SK-N-SH treated with all-trans-retinoic acid at 6 μM for 48 hours (cell line): Measurements from ENCODE around the gene MSRB1.

Experiments used
- ATAC-seq: fragments of 200-7000 bp; cut with Tn5 transposase; 3 replicates; pipeline ENCODE4 v1.9.1; 2020; ENCODE audit warnings: mild to moderate bottlenecking, moderate library complexity
- ARNTL ChIP-seq: fragments of 450-650 bp; formaldehyde crosslinking; IDR thresholded peaks from 2 replicates; pipeline ENCODE4 v1.5.0; 2020; ENCODE audit warnings: low read depth, mild to moderate bottlenecking, moderate library complexity, borderline replicate concordance
- BACH2 ChIP-seq: fragments of 250-450 bp; sonication (Bioruptor Pico); IDR thresholded peaks from 2 replicates; pipeline ENCODE4 v1.9.0; 2021; ENCODE audit warnings: mild to moderate bottlenecking, borderline replicate concordance
- CREB5 ChIP-seq: fragments of 250-450 bp; sonication (Bioruptor Pico); IDR thresholded peaks from 2 replicates; pipeline ENCODE4 v1.5.1; 2020; ENCODE audit warnings: low read depth, mild to moderate bottlenecking, moderate library complexity
- CSDC2 ChIP-seq: fragments of 250-450 bp; sonication (Bioruptor Pico); IDR thresholded peaks from 2 replicates; pipeline ENCODE4 v1.5.0; 2020; ENCODE audit warnings: mild to moderate bottlenecking, moderate library complexity
- ESRRG ChIP-seq: fragments of 250-450 bp; sonication (Bioruptor Pico); IDR thresholded peaks from 2 replicates; pipeline ENCODE4 v1.6.1; 2021; ENCODE audit warnings: mild to moderate bottlenecking
- GLIS3 ChIP-seq: fragments of 250-450 bp; sonication (Bioruptor Pico); IDR thresholded peaks from 2 replicates; pipeline ENCODE4 v1.5.0; 2020; ENCODE audit warnings: mild to moderate bottlenecking, moderate library complexity
- ISL1 ChIP-seq: fragments of 250-450 bp; sonication (Bioruptor Pico); IDR thresholded peaks from 2 replicates; pipeline ENCODE4 v2.1.2; 2022; ENCODE audit warnings: mild to moderate bottlenecking, moderate library complexity
- OSR1 ChIP-seq: fragments of 250-450 bp; sonication (Bioruptor Pico); IDR thresholded peaks from 2 replicates; pipeline ENCODE4 v1.8.0; 2022; ENCODE audit warnings: moderate library complexity, mild to moderate bottlenecking, inconsistent platforms
- PATZ1 ChIP-seq: fragments of 250-450 bp; sonication (Bioruptor Pico); IDR thresholded peaks from 2 replicates; pipeline ENCODE4 v1.8.0; 2020; ENCODE audit warnings: mild to moderate bottlenecking, moderate library complexity, borderline replicate concordance
- POU6F1 ChIP-seq: fragments of 250-450 bp; sonication (Bioruptor Pico); IDR thresholded peaks from 2 replicates; pipeline ENCODE4 v1.8.0; 2021; ENCODE audit warnings: low read depth, mild to moderate bottlenecking, moderate library complexity, borderline replicate concordance
- PPARA ChIP-seq: fragments of 250-450 bp; sonication (Bioruptor Pico); IDR thresholded peaks from 2 replicates; pipeline ENCODE4 v1.5.0; 2020; ENCODE audit warnings: mild to moderate bottlenecking, borderline replicate concordance
- RARB ChIP-seq: fragments of 250-450 bp; sonication (Bioruptor Pico); IDR thresholded peaks from 2 replicates; pipeline ENCODE4 v1.8.0; 2021; ENCODE audit warnings: mild to moderate bottlenecking, moderate library complexity
- SNAI2 ChIP-seq: fragments of 250-450 bp; sonication (Bioruptor Pico); IDR thresholded peaks from 2 replicates; pipeline ENCODE4 v1.5.0; 2020; ENCODE audit warnings: mild to moderate bottlenecking, moderate library complexity
- TCF4 ChIP-seq: fragments of 250-450 bp; sonication (Bioruptor Pico); IDR thresholded peaks from 2 replicates; pipeline ENCODE4 v1.8.0; 2021; ENCODE audit warnings: mild to moderate bottlenecking, moderate library complexity, borderline replicate concordance
- TOX ChIP-seq: fragments of 250-450 bp; sonication (Bioruptor Pico); IDR thresholded peaks from 2 replicates; pipeline ENCODE4 v1.8.0; 2021; ENCODE audit warnings: mild to moderate bottlenecking, moderate library complexity, borderline replicate concordance
- TSHZ2 ChIP-seq: fragments of 250-450 bp; sonication (Bioruptor Pico); IDR thresholded peaks from 2 replicates; pipeline ENCODE4 v1.5.0; 2020; ENCODE audit warnings: mild to moderate bottlenecking, moderate library complexity
- ZC3H10 ChIP-seq: fragments of 250-450 bp; sonication (Bioruptor Pico); IDR thresholded peaks from 2 replicates; pipeline ENCODE4 v1.5.1; 2021; ENCODE audit warnings: mild to moderate bottlenecking, moderate library complexity
- ZFP3 ChIP-seq: fragments of 250-450 bp; sonication (Bioruptor Pico); IDR thresholded peaks from 2 replicates; pipeline ENCODE4 v1.5.0; 2020; ENCODE audit warnings: mild to moderate bottlenecking, moderate library complexity
- ZFP30 ChIP-seq: fragments of 450-650 bp; formaldehyde crosslinking; IDR thresholded peaks from 2 replicates; pipeline ENCODE4 v1.5.0; 2022; ENCODE audit warnings: mild to moderate bottlenecking, moderate library complexity
- ZNF565 ChIP-seq: fragments of 450-650 bp; formaldehyde crosslinking; conservative IDR thresholded peaks from 2 replicates; pipeline ENCODE4 v1.5.0; 2020; ENCODE audit warnings: low read depth, mild to moderate bottlenecking, moderate library complexity
- ZNF70 ChIP-seq: fragments of 450-650 bp; formaldehyde crosslinking; IDR thresholded peaks from 2 replicates; pipeline ENCODE4 v1.5.0; 2020; ENCODE audit warnings: mild to moderate bottlenecking, moderate library complexity
- ZNF8 ChIP-seq: fragments of 450-650 bp; formaldehyde crosslinking; IDR thresholded peaks from 2 replicates; pipeline ENCODE4 v1.5.0; 2020; ENCODE audit warnings: mild to moderate bottlenecking, moderate library complexity

The MSRB1 gene

GRCh38 chr16:1946495-1947368, 3.7 kb upstream of the MSRB1 start:
- TF ChIP-seq ZNF70 (CRISPR knock-in tag) (no peak), TCF4 (CRISPR knock-in tag) (no peak), GLIS3 (no peak), OSR1 (CRISPR knock-in tag) (no peak), ESRRG (CRISPR knock-in tag) (no peak), PPARA (no peak), ISL1 (CRISPR knock-in tag) (no peak), ZNF565 (no peak), RARB (CRISPR knock-in tag) (no peak), TSHZ2 (CRISPR knock-in tag) (no peak), ARNTL (CRISPR knock-in tag) (no peak), SNAI2 (no peak), CSDC2 (CRISPR knock-in tag) (no peak), CREB5 (CRISPR knock-in tag) (no peak), BACH2 (no peak), PATZ1 (CRISPR knock-in tag) (no peak), POU6F1 (CRISPR knock-in tag) (no peak), ZFP3 (CRISPR knock-in tag) (no peak), ZFP30 (CRISPR knock-in tag) (no peak)
- TF ChIP-seq, all 23 proteins: peak for 0
- no peak for ATAC-seq

GRCh38 chr16:1945559-1946391, 2.8 kb upstream of the MSRB1 start:
- TF ChIP-seq TCF4 (CRISPR knock-in tag) (no peak), BACH2 (no peak)
- ATAC-seq: no peak

- TF ChIP-seq BACH2: no peak
- no peak for TF ChIP-seq PPARA
- TF ChIP-seq ZFP3 (CRISPR knock-in tag): no peak
- no peak for TF ChIP-seq ESRRG (CRISPR knock-in tag)
- no peak for TF ChIP-seq CSDC2 (CRISPR knock-in tag)
- TF ChIP-seq ZNF70 (CRISPR knock-in tag): no peak
- TF ChIP-seq ZFP30 (CRISPR knock-in tag): no peak
- no peak for TF ChIP-seq TCF4 (CRISPR knock-in tag)
- TF ChIP-seq PATZ1 (CRISPR knock-in tag): no peak
- TF ChIP-seq GLIS3: no peak
- no peak for TF ChIP-seq SNAI2
- TF ChIP-seq TOX (CRISPR knock-in tag): no peak
- TF ChIP-seq ISL1 (CRISPR knock-in tag): no peak
- no peak for TF ChIP-seq ZC3H10
- TF ChIP-seq ZNF8: no peak
- TF ChIP-seq, all 23 proteins: peak for 0
- ATAC-seq: no peak
These were observed 1.7 kb upstream of the MSRB1 start for GRCh38 chr16:1944612-1945199.
